Measurements from ENCODE around the gene PNPLA6.

The PNPLA6 gene

DNA sequence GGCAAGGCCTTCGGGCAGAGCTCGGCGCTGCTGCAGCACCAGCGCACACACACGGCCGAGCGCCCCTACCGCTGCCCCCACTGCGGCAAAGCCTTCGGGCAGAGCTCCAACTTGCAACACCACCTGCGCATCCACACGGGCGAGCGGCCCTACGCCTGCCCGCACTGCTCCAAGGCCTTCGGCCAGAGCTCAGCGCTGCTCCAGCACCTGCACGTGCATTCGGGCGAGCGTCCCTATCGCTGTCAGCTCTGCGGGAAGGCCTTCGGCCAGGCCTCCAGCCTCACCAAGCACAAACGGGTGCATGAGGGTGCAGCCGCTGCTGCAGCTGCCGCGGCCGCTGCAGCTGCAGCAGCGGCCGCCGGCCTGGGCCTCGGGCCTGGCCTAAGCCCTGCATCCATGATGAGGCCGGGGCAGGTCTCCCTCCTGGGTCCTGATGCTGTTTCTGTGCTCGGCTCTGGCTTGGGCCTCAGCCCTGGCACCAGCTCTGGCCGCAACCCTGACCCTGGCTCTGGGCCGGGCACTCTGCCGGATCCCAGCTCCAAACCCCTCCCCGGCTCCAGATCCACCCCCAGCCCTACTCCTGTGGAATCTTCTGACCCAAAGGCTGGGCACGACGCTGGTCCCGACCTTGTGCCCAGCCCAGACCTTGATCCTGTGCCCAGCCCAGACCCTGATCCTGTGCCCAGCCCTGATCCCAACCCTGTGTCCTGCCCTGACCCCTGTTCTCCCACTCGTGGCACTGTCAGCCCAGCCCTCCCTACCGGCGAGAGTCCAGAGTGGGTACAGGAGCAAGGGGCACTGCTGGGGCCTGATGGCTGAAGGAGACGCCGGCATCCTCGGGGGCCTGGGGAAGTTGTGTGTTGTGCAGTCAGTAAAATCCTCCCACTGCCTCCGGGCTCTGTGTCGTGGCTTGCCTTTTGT is 15.1 kb upstream of the PNPLA6 start:
- Histone ChIP-seq H3K27me3 (ENCODE audit: low read depth) (no peaks in the 10 kb centered on the region), H3K36me3 (replicated peaks) (no peaks in the 10 kb centered on the region), H3K4me3 (no peak overlapping the region), H3K4me1 (peaks cover 18% of the 10 kb centered on the region), H3K9me3 (no peaks in the 10 kb centered on the region)
- in situ Hi-C loops (cut with MboI; ENCODE audit: low sequenced_read_pairs): no loop called here
- no peak for DNase-seq (ENCODE audit: low spot score in 2 of 2)

DNA sequence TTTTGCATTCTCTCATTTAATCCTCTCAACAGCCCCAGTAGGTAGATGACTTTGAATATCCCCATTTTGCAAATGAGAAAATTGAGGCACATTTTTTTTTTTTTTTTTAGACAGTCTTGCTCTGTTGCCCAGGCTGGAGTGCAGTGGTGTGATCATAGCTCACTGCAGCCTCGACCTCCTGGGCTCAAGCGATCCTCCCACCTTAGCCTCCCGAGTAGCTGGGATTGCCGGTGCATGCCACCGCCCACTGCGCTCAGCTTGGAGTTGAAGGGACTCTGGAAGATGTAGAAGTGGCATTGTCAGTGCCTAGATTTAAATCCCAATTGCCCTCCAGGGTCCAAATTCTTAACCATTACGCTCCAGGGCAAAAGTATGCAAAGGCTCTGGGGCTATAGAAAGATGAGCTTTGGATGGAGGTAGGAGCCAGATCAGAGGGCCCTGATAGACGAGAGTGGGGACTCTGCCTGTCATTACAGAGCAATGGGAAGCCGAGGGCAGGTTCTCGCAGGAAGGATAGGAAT is 13.9 kb upstream of the PNPLA6 start:
- in situ Hi-C loops (cut with MboI; ENCODE audit: low sequenced_read_pairs): no loop called here
- DNase-seq (ENCODE audit: low spot score in 2 of 2): no peak
- H3K4me1 ChIP-seq: peaks cover 13% of the 10 kb centered on the region

DNA sequence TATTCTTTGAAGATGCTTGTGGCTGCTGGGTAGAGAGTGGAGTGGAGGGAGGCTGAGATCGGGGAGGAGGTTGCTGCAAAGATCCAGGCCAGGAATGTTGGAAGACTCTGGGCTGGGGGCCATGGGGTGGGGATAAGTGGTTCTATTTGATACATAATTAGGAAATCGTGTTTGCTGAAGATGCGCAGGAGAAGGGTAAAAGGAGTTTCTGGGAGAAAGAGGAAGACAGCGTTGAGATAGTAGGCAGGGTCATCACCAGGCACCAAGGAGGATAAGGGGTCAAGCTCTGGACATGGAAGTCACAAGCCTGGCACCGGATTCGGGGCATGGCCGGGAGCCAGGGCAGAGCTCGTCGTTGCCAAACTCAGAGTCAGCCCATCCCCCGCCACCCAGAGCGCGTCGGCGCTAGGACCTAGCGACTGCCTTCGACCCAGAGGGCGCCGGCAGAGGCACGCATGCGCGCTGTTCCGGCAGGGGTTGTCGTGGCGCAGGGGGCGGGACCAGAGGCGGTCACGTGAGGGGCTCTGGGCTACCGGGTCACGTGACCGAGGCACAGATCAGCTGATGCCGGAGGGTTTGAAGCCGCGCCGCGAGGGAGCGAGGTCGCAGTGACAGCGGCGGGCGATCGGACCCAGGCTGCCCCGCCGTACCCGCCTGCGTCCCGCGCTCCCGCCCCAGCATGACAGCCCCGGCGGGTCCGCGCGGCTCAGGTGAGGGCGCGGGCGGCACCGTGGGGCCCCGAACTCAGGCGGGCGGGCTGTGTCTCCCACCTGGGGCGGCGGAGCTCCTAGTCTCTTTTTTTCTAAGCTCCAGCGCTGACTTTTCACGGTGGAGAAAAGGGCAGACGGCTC is 13.2 kb upstream of the PNPLA6 start, which contains the start of gene MCOLN1:
TSS of gene MCOLN1 (plus strand) at position 553 of the 851 bp plus-strand sequence. CDS start at position 680, 127 bp downstream.
- peak; percentile 95 to 100 for DNase-seq (ENCODE audit: low spot score in 2 of 2)
- Histone ChIP-seq H3K9me3 (no peaks in the 10 kb centered on the region), H3K4me1 (peaks cover 13% of the 10 kb centered on the region), H3K4me3 (peak within 1 kb of the TSS; percentile 54), H3K36me3 (replicated peaks) (no peaks in the 10 kb centered on the region), H3K27me3 (ENCODE audit: low read depth) (no peaks in the 10 kb centered on the region)
- in situ Hi-C loops (cut with MboI; ENCODE audit: low sequenced_read_pairs): no loop called here

More for the DNA sequence above, 13.9 kb upstream of the PNPLA6 start:
- no peaks in the 10 kb centered on the region for H3K9me3 ChIP-seq
- no peaks in the 10 kb centered on the region for H3K27me3 ChIP-seq (ENCODE audit: low read depth)
- peak overlapping the region; percentile 54 for H3K4me3 ChIP-seq
- no peaks in the 10 kb centered on the region for H3K36me3 ChIP-seq (replicated peaks)

DNA sequence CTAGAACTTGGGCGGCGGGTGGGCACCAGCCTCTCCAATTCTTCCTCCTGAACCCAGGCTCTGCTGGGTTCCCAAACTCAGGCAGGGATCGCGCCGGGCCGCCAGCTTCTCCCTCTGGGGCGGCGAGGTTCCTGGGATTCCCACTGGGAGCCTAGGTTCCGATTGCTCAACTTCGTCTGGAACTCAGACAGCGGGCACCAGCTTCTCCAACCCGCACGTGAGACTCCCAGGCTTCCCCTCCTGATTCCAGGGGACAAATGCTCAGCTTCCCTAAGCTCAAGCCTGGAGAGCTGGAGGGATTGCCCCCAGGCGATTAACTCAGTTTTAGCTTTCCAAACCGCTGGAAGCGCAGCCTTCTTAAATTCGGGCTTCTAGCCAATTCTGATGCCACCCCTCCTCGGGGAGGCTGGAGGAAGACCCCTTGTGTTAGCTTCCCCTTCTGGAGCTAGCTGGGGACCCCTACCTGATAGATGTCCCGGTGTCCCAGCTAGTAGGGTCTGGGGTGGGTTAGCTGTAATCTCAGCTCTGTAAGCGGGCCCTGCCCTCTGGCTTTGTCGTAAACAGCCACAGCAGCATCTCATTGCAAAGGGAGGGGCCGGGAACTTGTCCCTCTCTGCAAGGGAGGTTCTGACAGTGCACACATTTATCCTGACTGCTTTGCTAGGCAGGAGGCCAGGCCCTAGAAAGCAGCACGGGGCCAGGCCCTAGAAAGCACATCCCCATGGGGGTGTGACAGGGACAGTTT is 12.4 kb upstream of the PNPLA6 start:
- Histone ChIP-seq H3K36me3 (replicated peaks) (no peaks in the 10 kb centered on the region), H3K27me3 (ENCODE audit: low read depth) (no peaks in the 10 kb centered on the region), H3K4me3 (peak overlapping the region; percentile 54), H3K9me3 (no peaks in the 10 kb centered on the region), H3K4me1 (peaks cover 13% of the 10 kb centered on the region)
- in situ Hi-C loops (cut with MboI; ENCODE audit: low sequenced_read_pairs): no loop called here
- DNase-seq (ENCODE audit: low spot score in 2 of 2): no peak

DNA sequence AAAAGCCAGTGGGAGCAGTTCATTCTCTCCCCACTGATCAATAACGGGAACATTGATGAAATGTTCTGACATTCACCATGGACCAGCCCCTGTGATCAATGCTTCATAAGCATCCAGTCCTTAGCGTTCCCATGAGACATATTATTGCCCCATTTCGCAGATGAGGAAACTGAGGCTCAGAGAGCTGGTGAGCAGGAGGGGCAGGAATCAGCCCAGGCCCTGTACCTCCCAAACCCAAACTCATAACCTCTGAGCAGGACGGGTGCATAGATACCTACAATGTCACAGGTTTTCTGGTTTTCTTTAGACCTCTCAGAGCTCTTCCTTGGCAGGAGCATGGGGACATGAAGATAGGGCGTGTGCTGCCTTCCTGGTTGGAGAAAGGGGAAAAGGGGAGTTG is 11.0 kb upstream of the PNPLA6 start:
- no peaks in the 10 kb centered on the region for H3K9me3 ChIP-seq
- in situ Hi-C loops (cut with MboI; ENCODE audit: low sequenced_read_pairs): no loop called here
- H3K4me3 ChIP-seq: no peak overlapping the region
- no peaks in the 10 kb centered on the region; the same call in none of the 2 replicates for H3K36me3 ChIP-seq (replicated peaks)
- no peaks in the 10 kb centered on the region for H3K27me3 ChIP-seq (ENCODE audit: low read depth)
- no peak for DNase-seq (ENCODE audit: low spot score in 2 of 2)
- peaks cover 13% of the 10 kb centered on the region for H3K4me1 ChIP-seq

DNA sequence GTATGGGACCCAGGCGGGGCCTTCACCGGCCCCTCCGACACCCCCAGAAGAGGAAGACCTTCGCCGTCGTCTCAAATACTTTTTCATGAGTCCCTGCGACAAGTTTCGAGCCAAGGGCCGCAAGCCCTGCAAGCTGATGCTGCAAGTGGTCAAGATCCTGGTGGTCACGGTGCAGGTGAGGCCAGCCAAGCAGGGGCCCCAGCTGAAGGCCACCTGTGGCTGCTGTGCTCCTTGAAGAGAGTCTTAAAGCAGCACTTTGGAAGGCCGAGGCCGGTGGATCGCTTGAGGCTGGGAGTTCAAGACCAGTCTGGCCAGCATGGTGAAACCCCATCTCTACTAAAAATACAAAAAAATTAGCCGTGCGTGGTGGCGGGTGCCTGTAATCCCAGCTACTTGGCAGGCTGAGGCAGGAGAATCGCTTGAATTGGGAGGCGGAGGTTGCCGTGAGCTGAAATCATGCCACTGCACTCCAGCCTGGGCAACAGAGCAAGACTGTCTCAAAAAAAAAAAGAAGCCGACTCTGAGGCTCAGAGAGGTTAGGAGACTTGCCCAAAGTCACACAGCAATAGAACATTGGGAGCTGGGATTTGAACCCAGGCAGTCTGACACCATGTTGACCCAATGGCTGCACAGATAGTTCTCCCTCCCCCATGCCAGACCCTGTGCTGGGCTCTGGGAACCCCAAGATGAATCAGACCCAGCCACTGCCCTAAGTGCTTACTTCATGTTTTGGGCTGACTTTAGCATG is 10.4 kb upstream of the PNPLA6 start:
- Histone ChIP-seq H3K9me3 (no peaks in the 10 kb centered on the region), H3K4me1 (peaks cover 13% of the 10 kb centered on the region), H3K36me3 (replicated peaks) (peaks cover 3% of the 10 kb centered on the region), H3K27me3 (ENCODE audit: low read depth) (no peaks in the 10 kb centered on the region), H3K4me3 (no peak overlapping the region)
- in situ Hi-C loops (cut with MboI; ENCODE audit: low sequenced_read_pairs): no loop called here
- no peak for DNase-seq (ENCODE audit: low spot score in 2 of 2)

DNA sequence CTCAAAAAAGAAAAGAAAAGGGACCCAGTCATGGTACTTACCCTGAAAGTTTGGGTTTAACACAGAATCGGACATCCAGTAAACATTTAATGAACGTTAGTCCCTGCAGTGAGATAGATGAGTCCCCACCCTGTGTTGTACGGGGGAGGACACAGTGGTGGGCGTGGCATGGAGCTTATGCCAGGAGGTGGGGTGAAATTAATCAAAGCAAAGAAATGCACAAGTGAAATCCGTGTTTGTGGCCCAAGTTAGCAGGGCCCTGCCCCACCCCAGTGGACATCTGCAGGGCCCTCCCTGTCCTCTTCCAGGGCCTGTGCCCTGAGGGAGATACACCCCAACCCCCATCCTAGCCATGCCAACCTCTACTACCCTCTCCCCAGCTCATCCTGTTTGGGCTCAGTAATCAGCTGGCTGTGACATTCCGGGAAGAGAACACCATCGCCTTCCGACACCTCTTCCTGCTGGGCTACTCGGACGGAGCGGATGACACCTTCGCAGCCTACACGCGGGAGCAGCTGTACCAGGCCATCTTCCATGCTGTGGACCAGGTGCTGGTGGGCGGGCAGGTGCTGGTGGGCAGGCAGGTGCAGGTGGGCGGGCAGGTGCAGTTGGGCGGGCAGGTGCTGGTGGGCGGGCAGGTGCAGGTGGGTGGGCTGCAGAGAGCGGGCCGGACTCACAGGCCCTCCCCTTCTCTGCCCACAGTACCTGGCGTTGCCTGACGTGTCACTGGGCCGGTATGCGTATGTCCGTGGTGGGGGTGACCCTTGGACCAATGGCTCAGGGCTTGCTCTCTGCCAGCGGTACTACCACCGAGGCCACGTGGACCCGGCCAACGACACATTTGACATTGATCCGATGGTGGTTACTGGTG is 9.2 kb upstream of the PNPLA6 start:
- no peaks in the 10 kb centered on the region for H3K27me3 ChIP-seq (ENCODE audit: low read depth)
- no peak for DNase-seq (ENCODE audit: low spot score in 2 of 2)
- no peak overlapping the region for H3K4me3 ChIP-seq
- in situ Hi-C loops (cut with MboI; ENCODE audit: low sequenced_read_pairs): no loop called here
- H3K36me3 ChIP-seq (replicated peaks): peaks cover 3% of the 10 kb centered on the region
- peaks cover 13% of the 10 kb centered on the region for H3K4me1 ChIP-seq
- no peaks in the 10 kb centered on the region for H3K9me3 ChIP-seq

DNA sequence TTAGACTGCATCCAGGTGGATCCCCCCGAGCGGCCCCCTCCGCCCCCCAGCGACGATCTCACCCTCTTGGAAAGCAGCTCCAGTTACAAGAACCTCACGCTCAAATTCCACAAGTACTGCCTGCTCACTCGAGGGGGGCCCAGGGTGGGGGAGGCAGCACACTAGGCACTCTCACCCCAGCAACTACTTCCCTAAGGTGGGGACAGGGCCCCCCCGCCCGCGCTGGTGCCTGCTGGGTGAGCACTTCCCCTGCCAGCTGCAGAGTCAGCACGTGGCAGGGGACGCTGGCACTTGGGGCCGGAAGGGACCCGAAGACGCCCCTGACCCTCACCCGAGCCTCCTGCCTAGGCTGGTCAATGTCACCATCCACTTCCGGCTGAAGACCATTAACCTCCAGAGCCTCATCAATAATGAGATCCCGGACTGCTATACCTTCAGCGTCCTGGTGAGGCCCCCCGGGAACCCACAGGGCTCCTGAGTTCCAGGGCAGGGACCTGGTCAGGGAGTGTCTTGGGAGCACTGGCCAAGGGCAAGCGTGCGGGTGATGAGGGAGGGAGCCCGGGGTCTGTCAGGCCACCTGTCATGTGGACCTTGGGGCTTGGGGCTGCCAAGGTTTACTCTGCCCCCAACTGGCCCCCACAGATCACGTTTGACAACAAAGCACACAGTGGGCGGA is 7.9 kb upstream of the PNPLA6 start:
- peaks cover 3% of the 10 kb centered on the region for H3K36me3 ChIP-seq (replicated peaks)
- in situ Hi-C loops (cut with MboI; ENCODE audit: low sequenced_read_pairs): no loop called here
- DNase-seq (ENCODE audit: low spot score in 2 of 2): no peak

DNA sequence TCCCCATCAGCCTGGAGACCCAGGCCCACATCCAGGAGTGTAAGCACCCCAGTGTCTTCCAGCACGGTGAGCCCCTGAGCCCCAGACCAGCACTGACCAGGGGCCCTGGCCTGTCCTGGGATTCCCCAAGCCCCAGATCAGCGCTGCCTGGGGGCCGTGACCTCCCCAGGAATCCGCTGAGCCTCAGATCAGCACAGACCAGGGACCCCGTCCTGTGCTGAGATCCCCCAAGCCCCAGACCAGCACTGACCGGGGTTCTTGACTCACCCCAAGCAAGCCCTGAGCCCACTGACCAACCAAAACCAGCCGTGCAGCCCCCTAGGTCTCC is 7.4 kb upstream of the PNPLA6 start:
- no peaks in the 10 kb centered on the region for H3K9me3 ChIP-seq
- peaks cover 4% of the 10 kb centered on the region; the same call in 1 of the 2 replicates for H3K4me1 ChIP-seq
- in situ Hi-C loops (cut with MboI; ENCODE audit: low sequenced_read_pairs): no loop called here
- DNase-seq (ENCODE audit: low spot score in 2 of 2): no peak
- no peaks in the 10 kb centered on the region for H3K27me3 ChIP-seq (ENCODE audit: low read depth)
- H3K4me3 ChIP-seq: no peak overlapping the region
- peaks cover 3% of the 10 kb centered on the region for H3K36me3 ChIP-seq (replicated peaks)

More for the DNA sequence above, 7.9 kb upstream of the PNPLA6 start:
- H3K27me3 ChIP-seq (ENCODE audit: low read depth): no peaks in the 10 kb centered on the region
- no peaks in the 10 kb centered on the region for H3K9me3 ChIP-seq
- H3K4me1 ChIP-seq: peaks cover 6% of the 10 kb centered on the region; the same call in 1 of the 2 replicates
- no peak overlapping the region for H3K4me3 ChIP-seq

DNA sequence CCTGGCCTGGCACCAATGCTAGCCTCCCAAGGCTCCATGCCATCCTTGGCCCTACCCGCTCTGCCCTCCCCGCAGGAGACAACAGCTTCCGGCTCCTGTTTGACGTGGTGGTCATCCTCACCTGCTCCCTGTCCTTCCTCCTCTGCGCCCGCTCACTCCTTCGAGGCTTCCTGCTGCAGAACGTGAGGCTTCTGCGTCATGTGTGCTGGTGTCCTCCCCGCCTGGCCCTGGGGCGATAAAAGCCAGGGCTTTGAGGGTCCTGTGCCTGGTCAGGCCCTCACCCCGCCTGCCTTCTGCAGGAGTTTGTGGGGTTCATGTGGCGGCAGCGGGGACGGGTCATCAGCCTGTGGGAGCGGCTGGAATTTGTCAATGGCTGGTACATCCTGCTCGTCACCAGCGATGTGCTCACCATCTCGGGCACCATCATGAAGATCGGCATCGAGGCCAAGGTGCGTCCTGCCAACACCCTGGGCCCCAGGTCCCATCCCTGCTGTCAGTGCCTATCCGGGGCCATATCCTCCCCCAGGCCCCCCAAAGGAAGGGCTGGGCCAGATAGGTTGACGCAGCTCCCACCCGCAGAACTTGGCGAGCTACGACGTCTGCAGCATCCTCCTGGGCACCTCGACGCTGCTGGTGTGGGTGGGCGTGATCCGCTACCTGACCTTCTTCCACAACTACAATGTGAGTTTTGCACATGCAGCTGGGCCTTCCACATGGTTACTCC is 6.8 kb upstream of the PNPLA6 start:
- H3K4me3 ChIP-seq: no peak overlapping the region
- no peaks in the 10 kb centered on the region for H3K9me3 ChIP-seq
- H3K27me3 ChIP-seq (ENCODE audit: low read depth): no peaks in the 10 kb centered on the region
- peaks cover 3% of the 10 kb centered on the region for H3K36me3 ChIP-seq (replicated peaks)
- DNase-seq (ENCODE audit: low spot score in 2 of 2): no peak
- in situ Hi-C loops (cut with MboI; ENCODE audit: low sequenced_read_pairs): no loop called here
- H3K4me1 ChIP-seq: no peaks in the 10 kb centered on the region

DNA sequence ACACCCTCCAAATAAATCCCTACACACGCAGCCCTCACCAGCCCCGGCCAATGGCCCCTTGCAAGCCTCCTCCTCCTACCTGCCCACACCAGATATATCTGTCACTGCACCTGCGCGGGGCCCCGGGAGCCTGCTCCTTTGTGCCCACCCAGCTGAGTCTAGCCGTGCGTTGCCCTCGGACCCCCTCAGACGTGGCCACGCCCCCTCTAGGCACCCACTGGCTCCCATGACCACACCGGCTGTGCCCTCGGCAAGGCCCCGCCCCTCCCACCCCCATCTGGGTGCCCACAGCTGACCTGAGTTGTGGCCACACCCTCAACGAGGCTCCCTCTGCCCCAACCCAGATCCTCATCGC is 6.3 kb upstream of the PNPLA6 start:
- Histone ChIP-seq H3K4me3 (no peak overlapping the region), H3K27me3 (ENCODE audit: low read depth) (no peaks in the 10 kb centered on the region), H3K36me3 (replicated peaks) (peaks cover 3% of the 10 kb centered on the region), H3K4me1 (peaks cover under 1% of the 10 kb centered on the region; the same call in 1 of the 2 replicates), H3K9me3 (no peaks in the 10 kb centered on the region)
- no peak for DNase-seq (ENCODE audit: low spot score in 2 of 2)
- in situ Hi-C loops (cut with MboI; ENCODE audit: low sequenced_read_pairs): no loop called here
